HFF-Myc (cell line): ENCODE measurements around the gene MAPKAPK2.

ENCODE experiments used
- DNase-seq: peaks from one replicate; pipeline ENCODE4 v3.0.0-alpha.2; 2011; ENCODE audit warnings: low read depth; ENCODE audit errors: extremely low read depth
- H3K4me3 ChIP-seq: replicated peaks from 2 replicates; pipeline ENCODE4 v1.5.1; 2011; ENCODE audit warnings: low read depth, mild to moderate bottlenecking, control low read depth, low read length
- CTCF ChIP-seq: IDR thresholded peaks from 2 replicates; pipeline ENCODE4 v1.5.1; 2012; ENCODE audit warnings: mild to moderate bottlenecking, low read depth, low read length, control low read depth; ENCODE audit errors: missing control alignments

The MAPKAPK2 gene

GRCh38 chr1:206729050-206729449, 44.3 kb downstream of the MAPKAPK2 start:
- TF ChIP-seq CTCF = no peak
- H3K4me3 ChIP-seq = no peak overlapping the region
- DNase-seq = no peak

- DNase-seq = no peak
- no peak overlapping the region for H3K4me3 ChIP-seq
- TF ChIP-seq CTCF = no peak
These were observed 44.8 kb downstream of the MAPKAPK2 start for GRCh38 chr1:206729507-206729906.

DNA sequence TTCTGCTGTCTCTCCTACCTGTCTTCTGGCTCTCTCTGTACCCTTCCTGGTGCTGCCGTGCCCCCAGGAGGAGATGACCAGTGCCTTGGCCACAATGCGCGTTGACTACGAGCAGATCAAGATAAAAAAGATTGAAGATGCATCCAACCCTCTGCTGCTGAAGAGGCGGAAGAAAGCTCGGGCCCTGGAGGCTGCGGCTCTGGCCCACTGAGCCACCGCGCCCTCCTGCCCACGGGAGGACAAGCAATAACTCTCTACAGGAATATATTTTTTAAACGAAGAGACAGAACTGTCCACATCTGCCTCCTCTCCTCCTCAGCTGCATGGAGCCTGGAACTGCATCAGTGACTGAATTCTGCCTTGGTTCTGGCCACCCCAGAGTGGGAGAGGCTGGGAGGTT, 47.8 kb downstream of the MAPKAPK2 start:
- no peak overlapping the region for H3K4me3 ChIP-seq
- no peak for DNase-seq
- no peak for TF ChIP-seq CTCF

DNA sequence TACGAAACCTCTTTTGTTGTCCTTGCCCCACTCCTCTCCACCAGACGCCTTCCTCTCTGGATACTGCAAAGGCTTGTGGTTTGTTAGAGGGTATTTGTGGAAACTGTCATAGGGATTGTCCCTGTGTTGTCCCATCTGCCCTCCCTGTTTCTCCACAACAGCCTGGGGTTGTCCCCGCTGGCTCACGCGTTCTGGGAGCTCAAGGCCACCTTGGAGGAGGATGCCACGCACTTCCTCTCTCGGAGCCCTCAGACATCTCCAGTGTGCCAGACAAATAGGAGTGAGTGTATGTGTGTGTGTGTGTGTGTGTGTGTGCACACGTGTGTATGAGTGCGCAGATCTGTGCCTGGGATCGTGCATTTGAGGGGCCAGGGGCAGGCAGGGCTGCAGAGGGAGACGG, 48.3 kb downstream of the MAPKAPK2 start:
- no peak for DNase-seq
- no peak overlapping the region for H3K4me3 ChIP-seq
- TF ChIP-seq CTCF = no peak

DNA sequence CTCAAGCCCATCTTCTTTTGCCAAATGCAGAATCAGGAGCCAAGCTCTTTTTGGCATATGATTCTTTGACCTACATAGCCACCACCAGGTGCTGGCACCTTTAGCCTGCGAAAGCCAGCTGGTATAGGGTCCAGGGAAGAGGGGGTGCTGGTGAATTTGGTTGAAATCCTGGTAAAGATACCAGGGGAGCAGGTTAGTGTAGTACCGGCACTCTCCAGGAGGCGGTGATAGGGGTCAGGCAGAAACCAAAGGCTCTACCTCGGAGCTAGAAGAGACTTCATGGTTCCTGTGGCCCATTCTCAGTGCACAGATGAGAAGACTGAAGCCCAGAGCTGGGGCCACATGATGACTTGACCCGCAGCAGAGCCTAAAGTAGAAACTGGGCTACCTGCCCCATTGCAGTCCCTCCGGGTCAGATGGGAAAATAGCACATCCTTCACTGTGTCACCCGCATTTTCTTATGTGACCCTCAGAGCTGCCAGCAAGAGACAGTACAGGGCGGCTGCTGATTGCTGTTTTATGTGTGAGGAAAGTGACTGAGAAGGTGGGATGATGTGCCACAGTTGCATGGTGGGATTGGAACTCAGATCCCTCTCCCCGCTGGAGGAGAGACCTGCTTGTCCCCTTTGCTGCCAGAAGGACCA, 49.9 kb downstream of the MAPKAPK2 start:
- TF ChIP-seq CTCF = peak; percentile 89
- DNase-seq = no peak

GRCh38 chr1:206735553-206736031, 50.9 kb downstream of the MAPKAPK2 start:
- TF ChIP-seq CTCF = no peak
- no peak for DNase-seq
- no peak overlapping the region for H3K4me3 ChIP-seq

More for the DNA sequence above, 49.9 kb downstream of the MAPKAPK2 start:
- H3K4me3 ChIP-seq = no peak overlapping the region
